ENCODE measurements around the gene SCARB1.

GRCh38 chr12:124904306-124905098 lies 40.8 kb upstream of the SCARB1 start:
- TF ChIP-seq CTCF (IDR thresholded peaks at IDR 0.05) (no peak), TCF7L2 (IDR thresholded peaks at IDR 0.05; ENCODE audit: low read depth, low read length) (no peak), POLR2AphosphoS5 (IDR thresholded peaks at IDR 0.05; ENCODE audit: low read depth, low read length) (peak; percentile 58; the same call in 1 of the 2 replicates), SIN3A (IDR thresholded peaks at IDR 0.05; ENCODE audit: borderline replicate concordance, insufficient read depth, low read depth, low read length) (no peak)
- TF ChIP-seq, protein P1, sequence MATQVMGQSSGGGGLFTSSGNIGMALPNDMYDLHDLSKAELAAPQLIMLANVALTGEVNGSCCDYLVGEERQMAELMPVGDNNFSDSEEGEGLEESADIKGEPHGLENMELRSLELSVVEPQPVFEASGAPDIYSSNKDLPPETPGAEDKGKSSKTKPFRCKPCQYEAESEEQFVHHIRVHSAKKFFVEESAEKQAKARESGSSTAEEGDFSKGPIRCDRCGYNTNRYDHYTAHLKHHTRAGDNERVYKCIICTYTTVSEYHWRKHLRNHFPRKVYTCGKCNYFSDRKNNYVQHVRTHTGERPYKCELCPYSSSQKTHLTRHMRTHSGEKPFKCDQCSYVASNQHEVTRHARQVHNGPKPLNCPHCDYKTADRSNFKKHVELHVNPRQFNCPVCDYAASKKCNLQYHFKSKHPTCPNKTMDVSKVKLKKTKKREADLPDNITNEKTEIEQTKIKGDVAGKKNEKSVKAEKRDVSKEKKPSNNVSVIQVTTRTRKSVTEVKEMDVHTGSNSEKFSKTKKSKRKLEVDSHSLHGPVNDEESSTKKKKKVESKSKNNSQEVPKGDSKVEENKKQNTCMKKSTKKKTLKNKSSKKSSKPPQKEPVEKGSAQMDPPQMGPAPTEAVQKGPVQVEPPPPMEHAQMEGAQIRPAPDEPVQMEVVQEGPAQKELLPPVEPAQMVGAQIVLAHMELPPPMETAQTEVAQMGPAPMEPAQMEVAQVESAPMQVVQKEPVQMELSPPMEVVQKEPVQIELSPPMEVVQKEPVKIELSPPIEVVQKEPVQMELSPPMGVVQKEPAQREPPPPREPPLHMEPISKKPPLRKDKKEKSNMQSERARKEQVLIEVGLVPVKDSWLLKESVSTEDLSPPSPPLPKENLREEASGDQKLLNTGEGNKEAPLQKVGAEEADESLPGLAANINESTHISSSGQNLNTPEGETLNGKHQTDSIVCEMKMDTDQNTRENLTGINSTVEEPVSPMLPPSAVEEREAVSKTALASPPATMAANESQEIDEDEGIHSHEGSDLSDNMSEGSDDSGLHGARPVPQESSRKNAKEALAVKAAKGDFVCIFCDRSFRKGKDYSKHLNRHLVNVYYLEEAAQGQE (IDR thresholded peaks at IDR 0.05; ENCODE audit: insufficient read depth in 1 of 2, low read depth in 2 of 2, low read length in 1 of 2), result no peak

Measured in Panc1 (cell line).